ENCODE results near the gene DCLK1.

DNA sequence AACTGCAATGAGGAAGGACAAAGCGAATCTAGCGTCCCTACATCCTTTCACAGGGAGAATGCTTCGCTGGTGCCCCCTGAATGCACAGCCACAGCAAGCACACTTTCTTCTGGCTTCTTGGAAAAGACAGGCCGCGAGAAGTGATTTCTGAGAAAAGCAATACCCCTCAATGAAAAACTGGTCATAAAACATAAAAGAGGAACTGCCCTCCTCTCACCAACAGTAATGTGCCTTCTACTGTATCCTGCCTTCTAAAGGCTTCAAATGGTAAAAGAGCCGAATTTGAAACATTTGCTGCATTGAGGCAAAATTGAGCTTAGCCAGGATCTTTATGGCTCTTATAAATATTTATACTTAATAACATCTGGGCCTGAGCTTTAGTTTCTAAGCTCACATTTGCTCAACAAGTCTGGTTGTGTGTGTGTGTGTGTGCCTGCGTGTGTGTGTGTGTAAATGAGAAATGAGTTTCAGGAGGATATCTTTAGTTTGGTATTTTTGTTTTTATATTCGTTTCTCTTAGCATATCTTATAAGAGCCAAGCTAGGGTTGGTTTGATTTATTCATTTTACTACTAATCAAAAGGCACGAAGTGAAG lies 408.6 kb downstream of the DCLK1 start:
- TF ChIP-seq EZH2 (IDR thresholded peaks at IDR 0.05; ENCODE audit: insufficient read depth, poor library complexity, severe bottlenecking) (no peak), EZH2phosphoT487 (IDR thresholded peaks at IDR 0.05; ENCODE audit: insufficient read depth, low read depth) (no peak)
